ENCODE measurements around the gene MCM9. TPM values are rescaled to one million over a fixed set of nuclear protein-coding genes. Genes with fewer than 3 reads are reported as not detected.

Gene MCM9
- polyA plus RNA-seq, 4 donors, result 3.1 to 18.9 (median 4.4) TPM

DNA sequence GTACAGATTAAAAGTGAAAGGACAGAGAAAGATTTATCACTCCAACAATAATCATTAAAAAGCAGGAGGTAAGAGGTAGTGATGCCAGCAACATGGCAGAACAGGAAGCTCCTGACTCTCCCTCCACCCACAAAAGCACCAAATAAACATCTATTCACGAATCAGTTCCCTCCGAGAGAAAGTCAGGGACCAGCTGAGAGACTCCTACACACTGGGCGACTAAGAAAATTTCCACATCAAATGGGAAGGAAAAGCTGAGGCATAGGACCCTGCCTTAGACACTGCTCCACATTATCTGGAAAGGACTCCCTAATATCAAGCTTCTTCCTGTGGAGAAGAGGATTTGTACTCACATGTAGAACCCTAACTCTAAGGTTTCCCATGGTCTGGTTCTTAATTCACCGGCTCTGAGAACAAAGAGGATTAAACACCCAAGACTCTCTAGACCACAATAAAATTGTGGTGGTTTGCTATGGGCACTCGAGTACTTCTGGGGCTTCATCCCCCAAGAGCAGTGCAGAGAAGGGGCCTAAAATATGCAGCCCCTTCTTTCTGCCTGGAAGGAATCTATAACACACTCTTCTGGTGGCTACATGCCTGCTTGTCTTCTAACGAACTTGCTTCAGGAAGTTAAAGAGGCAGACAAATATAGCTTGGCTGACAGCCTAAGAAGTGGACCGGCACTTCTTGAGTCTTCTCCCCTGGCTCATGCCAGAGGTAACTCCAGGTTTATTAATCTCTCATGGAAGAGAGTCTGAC, 70.4 kb downstream of the MCM9 start:
- Histone ChIP-seq H3K9me3 (ENCODE audit: control insufficient read depth in 2 of 2, insufficient read depth in 1 of 2, low read depth in 1 of 2, low read length in 1 of 2) (peaks cover 0 to 29% of the 10 kb centered on the region in 2 donors), H3K27me3 (ENCODE audit: control insufficient read depth in 3 of 3, insufficient read depth in 3 of 3, low read length in 3 of 3) (no peaks in the 10 kb centered on the region), H3K4me1 (ENCODE audit: control insufficient read depth in 3 of 3, insufficient read depth in 2 of 3, low read depth in 1 of 3, low read length in 2 of 3) (peaks cover 0 to 9% (median 0%) of the 10 kb centered on the region in 3 donors), H3K36me3 (ENCODE audit: control insufficient read depth in 3 of 3, insufficient read depth in 2 of 3, low read depth in 1 of 3, low read length in 3 of 3) (peaks cover 0 to 21% (median 0%) of the 10 kb centered on the region in 3 donors), H3K4me3 (ENCODE audit: low read depth in 1 of 3, low read length in 3 of 3) (no peak overlapping the region), H3K27ac (ENCODE audit: low read depth in 1 of 3, low read length in 2 of 3) (no peak overlapping the region)
- 56 to 71% (median 58%) methylated on average over 7 of the region's 7 CpGs for WGBS, 3 donors
- DNase-seq (no peak), FAIRE-seq (no peak)

DNA sequence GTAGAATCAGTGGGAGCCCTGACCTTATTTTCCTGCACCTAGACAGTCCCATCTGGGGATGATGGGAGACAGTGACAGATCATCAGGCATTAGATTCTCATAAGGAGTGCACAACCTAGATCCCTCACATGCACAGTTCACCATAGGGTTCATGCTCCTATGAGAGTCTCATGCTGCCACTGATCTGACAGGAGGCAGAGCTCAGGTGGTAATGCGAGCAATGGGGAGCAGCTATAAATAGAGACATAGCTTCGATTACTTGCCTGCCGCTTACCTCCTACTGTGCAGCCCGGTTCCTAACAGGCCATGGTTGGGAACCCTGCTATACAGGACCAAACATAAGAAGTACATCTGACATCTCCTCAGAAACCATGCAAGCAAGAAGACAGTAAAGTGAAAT, 72.5 kb downstream of the MCM9 start:
- no peak for FAIRE-seq
- H3K4me3 ChIP-seq (ENCODE audit: low read depth in 1 of 3, low read length in 3 of 3), result no peak overlapping the region
- peaks cover 0 to 9% (median 0%) of the 10 kb centered on the region in 3 donors for H3K4me1 ChIP-seq (ENCODE audit: control insufficient read depth in 3 of 3, insufficient read depth in 2 of 3, low read depth in 1 of 3, low read length in 2 of 3)
- peaks cover 0 to 21% (median 0%) of the 10 kb centered on the region in 3 donors for H3K36me3 ChIP-seq (ENCODE audit: control insufficient read depth in 3 of 3, insufficient read depth in 2 of 3, low read depth in 1 of 3, low read length in 3 of 3)
- no peak for DNase-seq
- WGBS, 3 donors, result 96 to 99% (median 97%) methylated on average over 4 of the region's 4 CpGs
- no peaks in the 10 kb centered on the region for H3K27me3 ChIP-seq (ENCODE audit: control insufficient read depth in 3 of 3, insufficient read depth in 3 of 3, low read length in 3 of 3)
- no peak overlapping the region for H3K27ac ChIP-seq (ENCODE audit: low read depth in 1 of 3, low read length in 2 of 3)
- H3K9me3 ChIP-seq (ENCODE audit: control insufficient read depth in 2 of 2, insufficient read depth in 1 of 2, low read depth in 1 of 2, low read length in 1 of 2), result peaks cover 0 to 30% of the 10 kb centered on the region in 2 donors

DNA sequence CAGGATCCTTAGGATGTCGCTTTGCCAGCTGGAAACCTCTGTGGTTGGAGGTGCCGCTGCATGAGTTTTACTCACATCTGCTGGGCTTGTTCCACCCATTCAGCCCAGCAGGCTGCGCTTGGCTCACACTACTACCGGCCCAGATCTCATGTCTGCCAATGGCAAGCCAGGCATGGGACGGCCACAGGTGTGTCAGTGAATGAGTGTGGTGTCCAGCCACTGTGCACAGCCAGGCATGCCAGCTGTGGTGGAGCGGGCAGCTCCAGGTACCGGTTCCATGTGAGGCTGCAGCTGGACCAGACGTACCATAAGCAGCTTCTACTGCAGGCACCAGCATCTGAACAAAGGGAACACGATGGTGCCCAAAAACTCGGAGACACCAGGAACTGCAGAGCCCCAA, 74.1 kb downstream of the MCM9 start:
- peaks cover 0 to 21% (median 0%) of the 10 kb centered on the region in 3 donors for H3K36me3 ChIP-seq (ENCODE audit: control insufficient read depth in 3 of 3, insufficient read depth in 2 of 3, low read depth in 1 of 3, low read length in 3 of 3)
- peaks cover 0 to 29% of the 10 kb centered on the region in 2 donors for H3K9me3 ChIP-seq (ENCODE audit: control insufficient read depth in 2 of 2, insufficient read depth in 1 of 2, low read depth in 1 of 2, low read length in 1 of 2)
- no peak overlapping the region for H3K4me3 ChIP-seq (ENCODE audit: low read depth in 1 of 3, low read length in 3 of 3)
- WGBS, 3 donors, result 97 to 100% (median 98%) methylated on average over 10 of the region's 10 CpGs
- no peak overlapping the region for H3K27ac ChIP-seq (ENCODE audit: low read depth in 1 of 3, low read length in 2 of 3)
- H3K27me3 ChIP-seq (ENCODE audit: control insufficient read depth in 3 of 3, insufficient read depth in 3 of 3, low read length in 3 of 3), result no peaks in the 10 kb centered on the region
- DNase-seq, result no peak
- FAIRE-seq, result no peak
- H3K4me1 ChIP-seq (ENCODE audit: control insufficient read depth in 3 of 3, insufficient read depth in 2 of 3, low read depth in 1 of 3, low read length in 2 of 3), result peaks cover 0 to 9% (median 0%) of the 10 kb centered on the region in 3 donors

DNA sequence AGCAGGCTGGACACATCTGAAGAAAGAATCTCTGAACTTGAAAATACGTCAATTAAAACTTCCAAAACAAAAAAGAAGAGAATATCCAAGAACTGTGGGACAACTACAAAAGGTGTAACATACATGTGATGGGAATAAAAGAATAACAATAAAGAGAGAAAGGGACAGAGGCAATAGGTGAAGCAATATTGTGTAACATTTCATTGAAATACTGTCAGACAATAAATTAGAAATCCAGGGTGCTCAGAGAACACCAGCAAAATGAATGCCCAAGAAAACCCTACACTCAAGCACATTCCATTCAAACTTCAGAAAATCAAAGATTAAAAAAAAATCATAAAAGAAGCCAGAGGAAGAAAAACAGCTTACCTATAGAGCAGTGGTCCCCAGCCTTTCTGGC, 74.6 kb downstream of the MCM9 start:
- Histone ChIP-seq H3K4me1 (ENCODE audit: control insufficient read depth in 3 of 3, insufficient read depth in 2 of 3, low read depth in 1 of 3, low read length in 2 of 3) (peaks cover 0 to 6% (median 0%) of the 10 kb centered on the region in 3 donors), H3K27ac (ENCODE audit: low read depth in 1 of 3, low read length in 2 of 3) (no peak overlapping the region), H3K4me3 (ENCODE audit: low read depth in 1 of 3, low read length in 3 of 3) (no peak overlapping the region), H3K36me3 (ENCODE audit: control insufficient read depth in 3 of 3, insufficient read depth in 2 of 3, low read depth in 1 of 3, low read length in 3 of 3) (peaks cover 0 to 21% (median 0%) of the 10 kb centered on the region in 3 donors), H3K27me3 (ENCODE audit: control insufficient read depth in 3 of 3, insufficient read depth in 3 of 3, low read length in 3 of 3) (no peaks in the 10 kb centered on the region), H3K9me3 (ENCODE audit: control insufficient read depth in 2 of 2, insufficient read depth in 1 of 2, low read depth in 1 of 2, low read length in 1 of 2) (peaks cover 0 to 27% of the 10 kb centered on the region in 2 donors)
- FAIRE-seq (no peak), DNase-seq (no peak)
- 91 to 97% (median 91%) methylated on average over 1 of the region's 1 CpG for WGBS, 3 donors

DNA sequence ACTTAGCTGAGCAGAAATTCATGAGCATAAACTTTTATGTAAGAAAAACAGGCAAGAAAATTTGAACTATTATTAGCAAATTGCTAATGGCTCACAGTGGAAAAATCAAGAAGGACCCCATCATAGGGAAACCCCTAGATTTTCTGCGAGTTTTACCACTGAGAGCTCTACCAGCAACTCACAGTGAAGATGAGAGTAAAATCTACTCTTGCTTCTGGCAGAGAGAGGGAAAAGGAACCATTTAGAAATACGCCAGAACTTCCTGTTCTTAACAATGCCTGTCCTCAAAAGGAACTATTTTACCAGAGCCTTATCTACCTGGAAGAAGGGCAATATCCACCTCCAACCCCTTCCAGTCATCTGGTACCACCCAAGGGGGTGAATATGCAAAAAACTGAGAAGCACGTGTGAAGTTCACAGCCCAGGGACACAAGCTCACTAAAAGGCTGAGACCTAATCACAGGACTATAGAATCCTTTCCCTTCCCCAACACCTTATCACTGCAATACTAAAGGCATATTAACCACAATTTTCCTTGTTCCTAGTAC, 75.4 kb downstream of the MCM9 start:
- WGBS, 3 donors, result 60 to 73% (median 67%) methylated on average over 3 of the region's 3 CpGs
- no peaks in the 10 kb centered on the region for H3K27me3 ChIP-seq (ENCODE audit: control insufficient read depth in 3 of 3, insufficient read depth in 3 of 3, low read length in 3 of 3)
- no peak for DNase-seq
- H3K36me3 ChIP-seq (ENCODE audit: control insufficient read depth in 3 of 3, insufficient read depth in 2 of 3, low read depth in 1 of 3, low read length in 3 of 3), result peaks cover 0 to 21% (median 0%) of the 10 kb centered on the region in 3 donors
- H3K27ac ChIP-seq (ENCODE audit: low read depth in 1 of 3, low read length in 2 of 3), result no peak overlapping the region
- no peaks in the 10 kb centered on the region for H3K4me1 ChIP-seq (ENCODE audit: control insufficient read depth in 3 of 3, insufficient read depth in 2 of 3, low read depth in 1 of 3, low read length in 2 of 3)
- no peak for FAIRE-seq
- no peak overlapping the region for H3K4me3 ChIP-seq (ENCODE audit: low read depth in 1 of 3, low read length in 3 of 3)
- peaks cover 0 to 27% of the 10 kb centered on the region in 2 donors for H3K9me3 ChIP-seq (ENCODE audit: control insufficient read depth in 2 of 2, insufficient read depth in 1 of 2, low read depth in 1 of 2, low read length in 1 of 2)

DNA sequence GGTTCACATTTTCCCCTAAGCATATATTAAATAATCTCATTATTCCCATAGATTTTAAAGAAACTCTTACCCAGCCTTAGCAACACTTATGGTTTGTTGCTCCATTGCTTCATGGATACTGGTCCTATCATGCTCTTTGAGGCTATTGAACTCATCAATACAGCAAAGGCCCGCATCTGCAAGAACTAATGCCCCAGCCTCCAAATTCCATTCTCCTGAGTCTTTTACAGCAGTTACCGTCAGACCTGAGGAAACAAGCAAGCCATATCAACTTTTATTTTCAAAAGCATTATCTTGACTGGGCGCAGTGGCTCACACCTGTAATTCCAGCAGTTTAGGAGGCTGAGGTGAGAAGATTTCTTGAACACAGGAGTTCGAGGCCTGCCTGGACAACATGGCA, 78.7 kb downstream of the MCM9 start:
- Histone ChIP-seq H3K27ac (ENCODE audit: low read depth in 1 of 3, low read length in 2 of 3) (no peak overlapping the region), H3K27me3 (ENCODE audit: control insufficient read depth in 3 of 3, insufficient read depth in 3 of 3, low read length in 3 of 3) (no peaks in the 10 kb centered on the region), H3K4me1 (ENCODE audit: control insufficient read depth in 3 of 3, insufficient read depth in 2 of 3, low read depth in 1 of 3, low read length in 2 of 3) (no peaks in the 10 kb centered on the region), H3K9me3 (ENCODE audit: control insufficient read depth in 2 of 2, insufficient read depth in 1 of 2, low read depth in 1 of 2, low read length in 1 of 2) (peaks cover 0 to 13% of the 10 kb centered on the region in 2 donors), H3K36me3 (ENCODE audit: control insufficient read depth in 3 of 3, insufficient read depth in 2 of 3, low read depth in 1 of 3, low read length in 3 of 3) (peaks cover 0 to 8% (median 0%) of the 10 kb centered on the region in 3 donors), H3K4me3 (ENCODE audit: low read depth in 1 of 3, low read length in 3 of 3) (no peak overlapping the region)
- 79 to 89% (median 88%) methylated on average over 4 of the region's 4 CpGs for WGBS, 3 donors
- no peak for DNase-seq
- FAIRE-seq, result no peak

DNA sequence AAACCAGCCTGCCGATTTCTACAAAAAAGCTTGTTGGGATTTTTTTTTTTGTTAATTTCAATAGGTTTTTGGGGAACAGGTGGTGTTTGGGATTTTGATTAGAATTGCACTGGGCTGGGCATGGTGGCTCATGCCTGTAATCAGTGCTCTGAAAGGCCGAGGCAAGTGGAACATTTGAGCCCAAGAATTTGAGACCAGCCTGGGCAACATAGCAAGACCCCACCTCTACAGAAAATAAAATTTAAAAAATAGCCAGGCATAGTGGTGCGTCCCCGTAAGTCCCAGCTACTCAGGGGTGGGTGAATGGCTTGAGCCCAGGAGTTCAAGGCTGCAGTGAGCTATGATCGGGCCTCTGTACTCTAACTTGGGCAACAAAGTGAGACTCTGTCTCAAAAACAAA, 81.6 kb downstream of the MCM9 start:
- no peak overlapping the region for H3K4me3 ChIP-seq (ENCODE audit: low read depth in 1 of 3, low read length in 3 of 3)
- DNase-seq (no peak), FAIRE-seq (no peak)
- no peaks in the 10 kb centered on the region for H3K4me1 ChIP-seq (ENCODE audit: control insufficient read depth in 3 of 3, insufficient read depth in 2 of 3, low read depth in 1 of 3, low read length in 2 of 3)
- H3K27me3 ChIP-seq (ENCODE audit: control insufficient read depth in 3 of 3, insufficient read depth in 3 of 3, low read length in 3 of 3), result no peaks in the 10 kb centered on the region
- no peaks in the 10 kb centered on the region for H3K9me3 ChIP-seq (ENCODE audit: control insufficient read depth in 2 of 2, insufficient read depth in 1 of 2, low read depth in 1 of 2, low read length in 1 of 2)
- 95 to 98% (median 97%) methylated on average over 5 of the region's 5 CpGs for WGBS, 3 donors
- peaks cover 0 to 3% (median 0%) of the 10 kb centered on the region in 3 donors for H3K36me3 ChIP-seq (ENCODE audit: control insufficient read depth in 3 of 3, insufficient read depth in 2 of 3, low read depth in 1 of 3, low read length in 3 of 3)
- H3K27ac ChIP-seq (ENCODE audit: low read depth in 1 of 3, low read length in 2 of 3), result no peak overlapping the region

DNA sequence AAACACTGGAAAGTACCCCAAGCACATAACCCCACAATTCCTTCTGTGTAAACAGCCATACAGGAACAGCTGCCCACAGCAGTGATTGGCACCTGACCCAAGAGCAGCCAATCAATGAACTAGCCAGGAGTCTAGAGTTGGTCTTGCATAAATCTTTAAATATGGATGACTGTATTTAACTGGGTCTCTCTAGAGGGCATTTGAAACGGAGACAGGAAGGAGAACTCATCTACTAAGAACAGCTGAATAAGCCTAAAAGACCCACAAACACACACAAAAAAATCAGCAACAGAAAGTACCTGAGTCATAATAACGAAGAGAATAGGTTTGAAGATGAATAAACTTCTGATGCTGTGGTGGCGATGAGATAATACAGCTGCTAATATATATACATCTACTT, 90.0 kb downstream of the MCM9 start:
- no peak overlapping the region for H3K4me3 ChIP-seq (ENCODE audit: low read depth in 1 of 3, low read length in 3 of 3)
- peaks cover 0 to 9% (median 0%) of the 10 kb centered on the region in 3 donors for H3K36me3 ChIP-seq (ENCODE audit: control insufficient read depth in 3 of 3, insufficient read depth in 2 of 3, low read depth in 1 of 3, low read length in 3 of 3)
- no peaks in the 10 kb centered on the region for H3K27me3 ChIP-seq (ENCODE audit: control insufficient read depth in 3 of 3, insufficient read depth in 3 of 3, low read length in 3 of 3)
- no peaks in the 10 kb centered on the region for H3K4me1 ChIP-seq (ENCODE audit: control insufficient read depth in 3 of 3, insufficient read depth in 2 of 3, low read depth in 1 of 3, low read length in 2 of 3)
- DNase-seq (no peak), FAIRE-seq (no peak)
- 71 to 92% (median 73%) methylated on average over 3 of the region's 3 CpGs for WGBS, 3 donors
- H3K27ac ChIP-seq (ENCODE audit: low read depth in 1 of 3, low read length in 2 of 3), result no peak overlapping the region
- H3K9me3 ChIP-seq (ENCODE audit: control insufficient read depth in 2 of 2, insufficient read depth in 1 of 2, low read depth in 1 of 2, low read length in 1 of 2), result peaks cover 0 to 11% of the 10 kb centered on the region in 2 donors
